ENCODE results near the gene TNFRSF19.
A peak's percentile ranks its signal among the peaks of the same experiment; 100 is the strongest.

TNFRSF19 gene

GRCh38 chr13:23679220-23679619 is 109.0 kb downstream of the TNFRSF19 start:
- no peak overlapping the region for H3K4me3 ChIP-seq (ENCODE audit: low read length)
- TF ChIP-seq, protein P1, sequence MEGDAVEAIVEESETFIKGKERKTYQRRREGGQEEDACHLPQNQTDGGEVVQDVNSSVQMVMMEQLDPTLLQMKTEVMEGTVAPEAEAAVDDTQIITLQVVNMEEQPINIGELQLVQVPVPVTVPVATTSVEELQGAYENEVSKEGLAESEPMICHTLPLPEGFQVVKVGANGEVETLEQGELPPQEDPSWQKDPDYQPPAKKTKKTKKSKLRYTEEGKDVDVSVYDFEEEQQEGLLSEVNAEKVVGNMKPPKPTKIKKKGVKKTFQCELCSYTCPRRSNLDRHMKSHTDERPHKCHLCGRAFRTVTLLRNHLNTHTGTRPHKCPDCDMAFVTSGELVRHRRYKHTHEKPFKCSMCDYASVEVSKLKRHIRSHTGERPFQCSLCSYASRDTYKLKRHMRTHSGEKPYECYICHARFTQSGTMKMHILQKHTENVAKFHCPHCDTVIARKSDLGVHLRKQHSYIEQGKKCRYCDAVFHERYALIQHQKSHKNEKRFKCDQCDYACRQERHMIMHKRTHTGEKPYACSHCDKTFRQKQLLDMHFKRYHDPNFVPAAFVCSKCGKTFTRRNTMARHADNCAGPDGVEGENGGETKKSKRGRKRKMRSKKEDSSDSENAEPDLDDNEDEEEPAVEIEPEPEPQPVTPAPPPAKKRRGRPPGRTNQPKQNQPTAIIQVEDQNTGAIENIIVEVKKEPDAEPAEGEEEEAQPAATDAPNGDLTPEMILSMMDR (IDR thresholded peaks at IDR 0.05; ENCODE audit: insufficient read depth, low read depth, low read length, missing control alignments), result no peak
- DNase-seq (ENCODE audit: low read depth), result peak; percentile 80

GRCh38 chr13:23680845-23681669 is 110.8 kb downstream of the TNFRSF19 start:
- TF ChIP-seq, protein P1 (IDR thresholded peaks at IDR 0.05; ENCODE audit: insufficient read depth, low read depth, low read length, missing control alignments), result no peak
- H3K4me3 ChIP-seq (ENCODE audit: low read length), result no peak overlapping the region
- DNase-seq (ENCODE audit: low read depth), result peak; percentile 29

- TF ChIP-seq, protein P1 (IDR thresholded peaks at IDR 0.05; ENCODE audit: insufficient read depth, low read depth, low read length, missing control alignments), result no peak
- H3K4me3 ChIP-seq (ENCODE audit: low read length), result no peak overlapping the region
- no peak for DNase-seq (ENCODE audit: low read depth)
Measured at GRCh38 chr13:23683084-23683483, 112.9 kb downstream of the TNFRSF19 start.

GRCh38 chr13:23684647-23685046 is 114.4 kb downstream of the TNFRSF19 start:
- TF ChIP-seq, protein P1 (IDR thresholded peaks at IDR 0.05; ENCODE audit: insufficient read depth, low read depth, low read length, missing control alignments), result no peak
- DNase-seq (ENCODE audit: low read depth), result no peak
- H3K4me3 ChIP-seq (ENCODE audit: low read length), result no peak overlapping the region

- no peak for DNase-seq (ENCODE audit: low read depth)
- H3K4me3 ChIP-seq (ENCODE audit: low read length), result no peak overlapping the region
- TF ChIP-seq, protein P1 (IDR thresholded peaks at IDR 0.05; ENCODE audit: insufficient read depth, low read depth, low read length, missing control alignments), result no peak
Measured at GRCh38 chr13:23685416-23685815, 115.2 kb downstream of the TNFRSF19 start.

GRCh38 chr13:23686948-23687347 is 116.7 kb downstream of the TNFRSF19 start:
- TF ChIP-seq, protein P1 (IDR thresholded peaks at IDR 0.05; ENCODE audit: insufficient read depth, low read depth, low read length, missing control alignments), result no peak
- H3K4me3 ChIP-seq (ENCODE audit: low read length), result no peak overlapping the region
- DNase-seq (ENCODE audit: low read depth), result no peak

DNA sequence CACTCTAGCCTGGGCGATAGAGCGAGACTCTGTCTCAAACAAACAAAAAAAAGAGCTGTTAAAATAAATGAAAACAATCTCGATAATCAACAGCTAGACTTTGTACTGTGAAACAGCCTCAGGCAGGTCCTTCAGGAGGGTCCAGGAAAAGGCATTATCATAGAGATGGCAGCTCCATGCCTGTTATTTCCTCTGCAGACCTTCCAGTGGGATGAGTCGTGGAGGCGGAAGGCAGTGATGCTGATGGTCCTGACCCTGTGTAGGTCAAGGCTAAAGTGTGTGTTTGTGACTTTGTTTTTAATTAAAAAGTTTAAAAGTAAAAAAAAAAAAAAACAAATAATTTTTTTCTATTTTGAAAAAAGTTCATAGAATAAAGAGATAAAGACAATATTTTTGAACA is 117.4 kb downstream of the TNFRSF19 start:
- no peak overlapping the region for H3K4me3 ChIP-seq (ENCODE audit: low read length)
- DNase-seq (ENCODE audit: low read depth), result no peak
- TF ChIP-seq, protein P1 (IDR thresholded peaks at IDR 0.05; ENCODE audit: insufficient read depth, low read depth, low read length, missing control alignments), result no peak
